ENCODE data around the gene ATG4A. TPM values are rescaled to one million over a fixed set of nuclear protein-coding genes. Genes with fewer than 3 reads are reported as not detected.

The ATG4A gene
- total RNA-seq, 1 experiment from 2014 or later = 11.5 TPM

- Histone ChIP-seq H3K9me2 (replicated peaks; ENCODE audit: insufficient read depth, low read length) (no peaks in the 10 kb centered on the region), H3K9me3 (ENCODE audit: low read length) (no peaks in the 10 kb centered on the region), H3K27ac (ENCODE audit: low read length) (no peak overlapping the region), H3K4me2 (ENCODE audit: low read depth, low read length, poor library complexity, severe bottlenecking) (no peak overlapping the region), H3K27me3 (ENCODE audit: low read length) (no peaks in the 10 kb centered on the region), H2AFZ (ENCODE audit: low read length) (no peak overlapping the region), H4K20me1 (ENCODE audit: insufficient read depth, low read depth, low read length) (no peaks in the 10 kb centered on the region), H3K4me3 (ENCODE audit: low read length) (no peak overlapping the region), H3K4me1 (ENCODE audit: low read length) (no peaks in the 10 kb centered on the region), H3K79me2 (ENCODE audit: low read length) (no peaks in the 10 kb centered on the region), H3K9ac (ENCODE audit: low read length) (no peak overlapping the region), H3K36me3 (ENCODE audit: insufficient read depth, low read length) (no peaks in the 10 kb centered on the region)
- no peak for DNase-seq
These were observed 23.5 kb upstream of the ATG4A start for GRCh38 chrX:108068121-108068520.

- Histone ChIP-seq H3K27me3 (ENCODE audit: low read length) (no peaks in the 10 kb centered on the region), H3K4me1 (ENCODE audit: low read length) (no peaks in the 10 kb centered on the region), H3K79me2 (ENCODE audit: low read length) (no peaks in the 10 kb centered on the region), H3K27ac (ENCODE audit: low read length) (no peak overlapping the region), H3K36me3 (ENCODE audit: insufficient read depth, low read length) (no peaks in the 10 kb centered on the region), H3K9me2 (replicated peaks; ENCODE audit: insufficient read depth, low read length) (no peaks in the 10 kb centered on the region), H4K20me1 (ENCODE audit: insufficient read depth, low read depth, low read length) (no peaks in the 10 kb centered on the region), H3K4me3 (ENCODE audit: low read length) (no peak overlapping the region), H3K9me3 (ENCODE audit: low read length) (no peaks in the 10 kb centered on the region), H3K4me2 (ENCODE audit: low read depth, low read length, poor library complexity, severe bottlenecking) (no peak overlapping the region), H3K9ac (ENCODE audit: low read length) (no peak overlapping the region), H2AFZ (ENCODE audit: low read length) (no peak overlapping the region)
- DNase-seq = no peak
These were observed 20.7 kb upstream of the ATG4A start for GRCh38 chrX:108070891-108071290.

GRCh38 chrX:108071578-108071977, 20.0 kb upstream of the ATG4A start:
- H2AFZ ChIP-seq (ENCODE audit: low read length) = peak overlapping the region; percentile 46; the same call in 1 of the 2 replicates
- DNase-seq = no peak

GRCh38 chrX:108072746-108073145, 18.8 kb upstream of the ATG4A start:
- H3K9ac ChIP-seq (ENCODE audit: low read length) = no peak overlapping the region
- no peaks in the 10 kb centered on the region for H3K9me2 ChIP-seq (replicated peaks; ENCODE audit: insufficient read depth, low read length)
- no peaks in the 10 kb centered on the region for H3K9me3 ChIP-seq (ENCODE audit: low read length)
- H3K4me3 ChIP-seq (ENCODE audit: low read length) = no peak overlapping the region
- DNase-seq = no peak
- H3K27me3 ChIP-seq (ENCODE audit: low read length) = no peaks in the 10 kb centered on the region
- no peaks in the 10 kb centered on the region for H3K36me3 ChIP-seq (ENCODE audit: insufficient read depth, low read length)
- no peak overlapping the region for H3K4me2 ChIP-seq (ENCODE audit: low read depth, low read length, poor library complexity, severe bottlenecking)
- H3K4me1 ChIP-seq (ENCODE audit: low read length) = no peaks in the 10 kb centered on the region
- no peaks in the 10 kb centered on the region for H4K20me1 ChIP-seq (ENCODE audit: insufficient read depth, low read depth, low read length)
- H3K27ac ChIP-seq (ENCODE audit: low read length) = no peak overlapping the region
- H3K79me2 ChIP-seq (ENCODE audit: low read length) = no peaks in the 10 kb centered on the region
- no peak overlapping the region for H2AFZ ChIP-seq (ENCODE audit: low read length)

More at GRCh38 chrX:108071578-108071977, 20.0 kb upstream of the ATG4A start:
- no peaks in the 10 kb centered on the region for H4K20me1 ChIP-seq (ENCODE audit: insufficient read depth, low read depth, low read length)
- no peak overlapping the region for H3K4me3 ChIP-seq (ENCODE audit: low read length)
- no peaks in the 10 kb centered on the region for H3K4me1 ChIP-seq (ENCODE audit: low read length)
- no peaks in the 10 kb centered on the region for H3K36me3 ChIP-seq (ENCODE audit: insufficient read depth, low read length)
- H3K79me2 ChIP-seq (ENCODE audit: low read length) = no peaks in the 10 kb centered on the region
- H3K9ac ChIP-seq (ENCODE audit: low read length) = no peak overlapping the region
- no peaks in the 10 kb centered on the region for H3K9me3 ChIP-seq (ENCODE audit: low read length)
- H3K27ac ChIP-seq (ENCODE audit: low read length) = no peak overlapping the region
- no peaks in the 10 kb centered on the region for H3K27me3 ChIP-seq (ENCODE audit: low read length)
- H3K4me2 ChIP-seq (ENCODE audit: low read depth, low read length, poor library complexity, severe bottlenecking) = no peak overlapping the region
- H3K9me2 ChIP-seq (replicated peaks; ENCODE audit: insufficient read depth, low read length) = no peaks in the 10 kb centered on the region

- Histone ChIP-seq H3K4me2 (ENCODE audit: low read depth, low read length, poor library complexity, severe bottlenecking) (no peak overlapping the region), H3K9me2 (replicated peaks; ENCODE audit: insufficient read depth, low read length) (no peaks in the 10 kb centered on the region), H3K9ac (ENCODE audit: low read length) (no peak overlapping the region), H3K9me3 (ENCODE audit: low read length) (no peaks in the 10 kb centered on the region), H3K4me3 (ENCODE audit: low read length) (no peak overlapping the region), H3K27ac (ENCODE audit: low read length) (no peak overlapping the region), H3K36me3 (ENCODE audit: insufficient read depth, low read length) (0 out of 2 replicates have a peak, but pooled peaks cover 3% of the 10 kb centered on the region), H3K79me2 (ENCODE audit: low read length) (no peaks in the 10 kb centered on the region), H4K20me1 (ENCODE audit: insufficient read depth, low read depth, low read length) (no peaks in the 10 kb centered on the region), H2AFZ (ENCODE audit: low read length) (no peak overlapping the region), H3K4me1 (ENCODE audit: low read length) (no peaks in the 10 kb centered on the region), H3K27me3 (ENCODE audit: low read length) (no peaks in the 10 kb centered on the region)
- peak; percentile 14 for DNase-seq
These were observed 10.5 kb upstream of the ATG4A start for GRCh38 chrX:108081110-108081509.

GRCh38 chrX:108087792-108088191, 3.8 kb upstream of the ATG4A start:
- Histone ChIP-seq H3K27me3 (ENCODE audit: low read length) (no peaks in the 10 kb centered on the region), H3K4me1 (ENCODE audit: low read length) (peaks cover 9% of the 10 kb centered on the region), H3K4me3 (ENCODE audit: low read length) (no peak overlapping the region), H3K9me2 (replicated peaks; ENCODE audit: insufficient read depth, low read length) (no peaks in the 10 kb centered on the region), H3K9me3 (ENCODE audit: low read length) (no peaks in the 10 kb centered on the region), H3K79me2 (ENCODE audit: low read length) (peaks cover 24% of the 10 kb centered on the region), H4K20me1 (ENCODE audit: insufficient read depth, low read depth, low read length) (no peaks in the 10 kb centered on the region), H3K36me3 (ENCODE audit: insufficient read depth, low read length) (peaks cover 7% of the 10 kb centered on the region; the same call in 1 of the 2 replicates), H2AFZ (ENCODE audit: low read length) (no peak overlapping the region), H3K9ac (ENCODE audit: low read length) (no peak overlapping the region), H3K27ac (ENCODE audit: low read length) (no peak overlapping the region), H3K4me2 (ENCODE audit: low read depth, low read length, poor library complexity, severe bottlenecking) (no peak overlapping the region)
- no peak for DNase-seq

- Histone ChIP-seq H3K4me3 (ENCODE audit: low read length) (no peak overlapping the region), H3K9ac (ENCODE audit: low read length) (no peak overlapping the region), H3K4me2 (ENCODE audit: low read depth, low read length, poor library complexity, severe bottlenecking) (no peak overlapping the region), H3K27ac (ENCODE audit: low read length) (no peak overlapping the region), H3K27me3 (ENCODE audit: low read length) (no peaks in the 10 kb centered on the region), H3K4me1 (ENCODE audit: low read length) (peaks cover 9% of the 10 kb centered on the region), H3K9me2 (replicated peaks; ENCODE audit: insufficient read depth, low read length) (no peaks in the 10 kb centered on the region), H3K9me3 (ENCODE audit: low read length) (no peaks in the 10 kb centered on the region), H4K20me1 (ENCODE audit: insufficient read depth, low read depth, low read length) (no peaks in the 10 kb centered on the region), H3K36me3 (ENCODE audit: insufficient read depth, low read length) (peaks cover 7% of the 10 kb centered on the region; the same call in 1 of the 2 replicates), H3K79me2 (ENCODE audit: low read length) (peaks cover 24% of the 10 kb centered on the region), H2AFZ (ENCODE audit: low read length) (no peak overlapping the region)
- no peak for DNase-seq
These were observed 3.1 kb upstream of the ATG4A start for GRCh38 chrX:108088511-108088910.

GRCh38 chrX:108090491-108091263, 901 bp upstream of the ATG4A start:
- H3K4me1 ChIP-seq (ENCODE audit: low read length) = peaks cover 9% of the 10 kb centered on the region
- peaks cover 4% of the 10 kb centered on the region; the same call in 1 of the 2 replicates for H3K36me3 ChIP-seq (ENCODE audit: insufficient read depth, low read length)
- H2AFZ ChIP-seq (ENCODE audit: low read length) = no peak overlapping the region; the same call in 1 of the 2 replicates
- DNase-seq = peak; percentile 44
- no peaks in the 10 kb centered on the region for H4K20me1 ChIP-seq (ENCODE audit: insufficient read depth, low read depth, low read length)
- H3K79me2 ChIP-seq (ENCODE audit: low read length) = peaks cover 24% of the 10 kb centered on the region
- no peaks in the 10 kb centered on the region for H3K27me3 ChIP-seq (ENCODE audit: low read length)
- no peaks in the 10 kb centered on the region for H3K9me3 ChIP-seq (ENCODE audit: low read length)
- H3K9me2 ChIP-seq (replicated peaks; ENCODE audit: insufficient read depth, low read length) = no peaks in the 10 kb centered on the region
- H3K4me3 ChIP-seq (ENCODE audit: low read length) = peak overlapping the region; percentile 65
- peak overlapping the region; percentile 60 for H3K9ac ChIP-seq (ENCODE audit: low read length)
- H3K4me2 ChIP-seq (ENCODE audit: low read depth, low read length, poor library complexity, severe bottlenecking) = peak overlapping the region; percentile 52
- H3K27ac ChIP-seq (ENCODE audit: low read length) = peak overlapping the region; percentile 25
